H9 (cell line): Measurements from ENCODE around the gene SGTA. TPM values are rescaled to one million over a fixed set of nuclear protein-coding genes. Genes with fewer than 3 reads are reported as not detected.

Experiments used
- DNase-seq: peaks from one replicate; pipeline ENCODE4 v3.0.0-alpha.2; 2017
- H2AFZ ChIP-seq: one replicate; pipeline ENCODE4 v1.6.1; 2013; ENCODE audit warnings: mild to moderate bottlenecking, low read length, control low read depth, moderate library complexity
- H2AK5ac ChIP-seq: 2 replicates; pipeline ENCODE4 v1.6.1; 2013; ENCODE audit warnings: low read length, control low read depth, mixed read lengths; ENCODE audit not compliant: insufficient read length
- H2BK120ac ChIP-seq: one replicate; pipeline ENCODE4 v1.6.1; 2013; ENCODE audit warnings: low read depth, mild to moderate bottlenecking, low read length, control low read depth, inconsistent platforms; ENCODE audit not compliant: poor library complexity, severe bottlenecking
- H2BK12ac ChIP-seq: 2 replicates; pipeline ENCODE4 v1.6.1; 2013; ENCODE audit warnings: low read length, control low read depth, mixed read lengths, low read depth; ENCODE audit not compliant: insufficient read length
- H2BK15ac ChIP-seq: 2 replicates; pipeline ENCODE4 v1.6.1; 2013; ENCODE audit warnings: low read depth, low read length, control low read depth
- H2BK20ac ChIP-seq: one replicate; pipeline ENCODE4 v1.6.1; 2013; ENCODE audit warnings: low read depth, mild to moderate bottlenecking, low read length, control low read depth, inconsistent platforms; ENCODE audit not compliant: poor library complexity, severe bottlenecking
- H2BK5ac ChIP-seq: 2 replicates; pipeline ENCODE4 v1.6.1; 2013; ENCODE audit warnings: low read length, control low read depth, mixed read lengths; ENCODE audit not compliant: insufficient read length
- H3K14ac ChIP-seq: 2 replicates; pipeline ENCODE4 v1.6.1; 2013; ENCODE audit warnings: low read length, control low read depth; ENCODE audit not compliant: insufficient read depth
- H3K18ac ChIP-seq: 2 replicates; pipeline ENCODE4 v1.6.1; 2013; ENCODE audit warnings: low read depth, mild to moderate bottlenecking, mixed read lengths, low read length, control low read depth; ENCODE audit not compliant: insufficient read length
- H3K23ac ChIP-seq: 2 replicates; pipeline ENCODE4 v1.6.1; 2013; ENCODE audit warnings: low read length, control low read depth, mixed read lengths, low read depth; ENCODE audit not compliant: insufficient read length
- H3K23me2 ChIP-seq: 2 replicates; pipeline ENCODE4 v1.6.1; 2013; ENCODE audit warnings: low read depth, mild to moderate bottlenecking, mixed read lengths, low read length, control low read depth; ENCODE audit not compliant: insufficient read length, poor library complexity, severe bottlenecking
- H3K27ac ChIP-seq: 2 replicates; pipeline ENCODE4 v1.5.1; 2013; ENCODE audit warnings: low read length, control low read depth, mixed read lengths, low read depth; ENCODE audit not compliant: insufficient read length
- H3K27me3 ChIP-seq: 2 replicates; pipeline ENCODE4 v1.6.1; 2013; ENCODE audit warnings: low read length, control low read depth, inconsistent platforms; ENCODE audit not compliant: insufficient read depth
- H3K4ac ChIP-seq: 2 replicates; pipeline ENCODE4 v1.6.1; 2013; ENCODE audit warnings: low read depth, mild to moderate bottlenecking, control low read depth, inconsistent platforms, low read length, moderate library complexity
- H3K4me1 ChIP-seq: 2 replicates; pipeline ENCODE4 v1.6.1; 2013; ENCODE audit warnings: low read length, control low read depth, inconsistent platforms; ENCODE audit not compliant: insufficient read depth
- H3K4me2 ChIP-seq: 2 replicates; pipeline ENCODE4 v1.6.1; 2013; ENCODE audit warnings: low read length, control low read depth, mixed read lengths; ENCODE audit not compliant: insufficient read length, insufficient read depth
- H3K56ac ChIP-seq: 2 replicates; pipeline ENCODE4 v1.6.1; 2013; ENCODE audit warnings: low read depth, mild to moderate bottlenecking, mixed read lengths, low read length, control low read depth; ENCODE audit not compliant: insufficient read length
- H3K79me1 ChIP-seq: 2 replicates; pipeline ENCODE4 v1.6.1; 2013; ENCODE audit warnings: low read depth, mild to moderate bottlenecking, moderate library complexity, low read length, control low read depth, inconsistent platforms; ENCODE audit not compliant: insufficient read depth, poor library complexity, severe bottlenecking
- H3K79me2 ChIP-seq: 2 replicates; pipeline ENCODE4 v1.6.1; 2013; ENCODE audit warnings: low read length, control low read depth, inconsistent platforms; ENCODE audit not compliant: insufficient read depth
- H3K9ac ChIP-seq: 2 replicates; pipeline ENCODE4 v1.6.1; 2013; ENCODE audit warnings: low read length, control low read depth, mixed read lengths; ENCODE audit not compliant: insufficient read length; ENCODE audit errors: extremely low read depth
- H3K9me3 ChIP-seq: one replicate; pipeline ENCODE4 v1.6.1; 2013; ENCODE audit warnings: low read depth, low read length, inconsistent platforms; ENCODE audit not compliant: control insufficient read depth
- H3T11ph ChIP-seq: one replicate; pipeline ENCODE4 v1.6.1; 2013; ENCODE audit warnings: mild to moderate bottlenecking, low read length, control low read depth, inconsistent platforms
- H4K20me1 ChIP-seq: one replicate; pipeline ENCODE4 v1.6.1; 2013; ENCODE audit not compliant: control insufficient read depth, insufficient read length, insufficient read depth
- H4K5ac ChIP-seq: 2 replicates; pipeline ENCODE4 v1.6.1; 2013; ENCODE audit warnings: low read depth, mild to moderate bottlenecking, mixed read lengths, low read length, control low read depth; ENCODE audit not compliant: insufficient read length
- H4K8ac ChIP-seq: replicated peaks from 2 replicates; pipeline ENCODE4 v1.6.1; 2013; ENCODE audit warnings: low read length, control low read depth, mixed read lengths, low read depth; ENCODE audit not compliant: insufficient read length
- H4K91ac ChIP-seq: 2 replicates; pipeline ENCODE4 v1.6.1; 2013; ENCODE audit warnings: low read depth, mild to moderate bottlenecking, moderate library complexity, mixed read lengths, low read length, control low read depth; ENCODE audit not compliant: insufficient read length
- H3K27ac Mint-ChIP-seq, 3 experiments: 2 replicates in 2 of 3; 3 replicates in 1 of 3; pipeline ENCODE4 v1.8.0; 2020 to 2021; ENCODE audit warnings: mixed read lengths in 3 of 3, mild to moderate bottlenecking in 1 of 3, moderate library complexity in 1 of 3
- H3K27me3 Mint-ChIP-seq: 2 replicates; pipeline ENCODE4 v1.8.0; 2021; ENCODE audit warnings: low read depth, mild to moderate bottlenecking, moderate library complexity, mixed read lengths
- H3K36me3 Mint-ChIP-seq, 3 experiments: 2 replicates in 2 of 3; 3 replicates in 1 of 3; pipeline ENCODE4 v1.8.0; 2020 to 2021; ENCODE audit warnings: low read depth in 3 of 3, mixed read lengths in 3 of 3; ENCODE audit not compliant: insufficient read depth in 1 of 3
- H3K4me1 Mint-ChIP-seq, 2 experiments: 2 replicates each; pipeline ENCODE4 v1.8.0; 2020; ENCODE audit warnings: mixed read lengths in 2 of 2
- H3K4me3 Mint-ChIP-seq, 2 experiments: 2 replicates in 1 of 2; 3 replicates in 1 of 2; pipeline ENCODE4 v1.8.0; 2020 to 2021; ENCODE audit warnings: mild to moderate bottlenecking in 2 of 2, mixed read lengths in 2 of 2, moderate library complexity in 1 of 2
- H3K9me3 Mint-ChIP-seq, 2 experiments: 2 replicates in 1 of 2; 3 replicates in 1 of 2; pipeline ENCODE4 v1.8.0; 2020; ENCODE audit warnings: mild to moderate bottlenecking in 2 of 2, mixed read lengths in 2 of 2, moderate library complexity in 1 of 2
- WGBS: extraction: QIAGEN DNeasy Blood & Tissue Kit; methylation state at CpG from one replicate; pipeline ENCODE4 v1.1.7; 2013; ENCODE audit warnings: missing lambda C conversion rate, low lambda C conversion rate, mixed read lengths; ENCODE audit not compliant: insufficient read length; ENCODE audit errors: extremely low coverage; 5-methylcytosine and 5-hydroxymethylcytosine counted together
- total RNA-seq: library from RNA; stranded (reverse); gene quantifications from 2 replicates; pipeline ENCODE4 v1.2.1, GENCODE V29; 2021
- TF ChIP-seq, protein P1 (sequence below): fragments of 200-600 bp; sonication (generic); conservative IDR thresholded peaks from 3 replicates; pipeline ENCODE4 v1.8.0; 2021; ENCODE audit warnings: antibody characterized with exemption, mild to moderate bottlenecking

Gene SGTA
- total RNA-seq, 1 experiment from 2014 or later: 102 TPM

DNA sequence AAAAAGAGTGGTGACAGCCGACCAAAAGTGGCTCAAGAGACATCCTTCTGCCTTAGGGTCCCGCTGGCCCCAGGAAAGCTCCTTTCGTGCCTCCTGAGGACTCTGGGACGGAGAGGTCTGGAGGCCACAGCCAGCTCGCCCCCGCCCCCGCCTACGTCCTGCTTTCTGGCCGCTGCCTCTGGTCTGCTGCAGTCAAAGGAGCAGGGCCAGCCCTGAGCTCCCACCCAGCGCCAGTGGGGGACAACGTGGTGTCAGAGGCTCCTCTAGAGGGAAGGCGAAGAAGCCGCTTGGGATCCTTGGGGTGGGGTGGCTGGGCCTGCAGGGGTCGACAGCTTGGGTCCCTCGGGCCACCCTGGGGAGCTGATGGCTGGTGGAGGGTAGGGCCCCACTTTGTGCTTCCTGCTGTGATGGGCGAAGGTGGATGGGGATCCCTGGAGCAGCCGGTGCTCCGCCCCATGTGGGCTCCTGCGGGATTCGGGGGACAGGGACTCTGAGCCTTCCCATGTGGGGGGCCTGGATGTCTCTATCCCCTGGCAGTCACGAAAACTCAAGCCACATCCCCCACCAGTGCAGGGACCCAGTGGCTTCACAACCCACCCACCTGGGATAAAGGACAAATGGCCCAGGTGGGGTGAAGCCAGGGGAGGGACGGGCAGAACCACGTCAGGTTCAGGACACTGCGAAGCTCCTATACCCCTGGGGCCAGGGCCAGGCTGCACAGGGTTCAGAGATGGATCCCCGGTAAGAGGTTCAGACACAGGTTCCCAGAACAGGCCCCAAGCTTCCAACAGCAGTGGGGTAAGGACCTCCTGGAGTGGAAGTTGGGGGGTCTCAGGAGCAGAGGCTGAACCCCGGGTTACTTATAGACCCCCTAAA lies 52.9 kb downstream of the SGTA start:
- no CpG with 5 or more reads among the region's 26 CpGs for WGBS
- no peaks in the 10 kb centered on the region for H3K9me3 ChIP-seq
- TF ChIP-seq, protein P1, sequence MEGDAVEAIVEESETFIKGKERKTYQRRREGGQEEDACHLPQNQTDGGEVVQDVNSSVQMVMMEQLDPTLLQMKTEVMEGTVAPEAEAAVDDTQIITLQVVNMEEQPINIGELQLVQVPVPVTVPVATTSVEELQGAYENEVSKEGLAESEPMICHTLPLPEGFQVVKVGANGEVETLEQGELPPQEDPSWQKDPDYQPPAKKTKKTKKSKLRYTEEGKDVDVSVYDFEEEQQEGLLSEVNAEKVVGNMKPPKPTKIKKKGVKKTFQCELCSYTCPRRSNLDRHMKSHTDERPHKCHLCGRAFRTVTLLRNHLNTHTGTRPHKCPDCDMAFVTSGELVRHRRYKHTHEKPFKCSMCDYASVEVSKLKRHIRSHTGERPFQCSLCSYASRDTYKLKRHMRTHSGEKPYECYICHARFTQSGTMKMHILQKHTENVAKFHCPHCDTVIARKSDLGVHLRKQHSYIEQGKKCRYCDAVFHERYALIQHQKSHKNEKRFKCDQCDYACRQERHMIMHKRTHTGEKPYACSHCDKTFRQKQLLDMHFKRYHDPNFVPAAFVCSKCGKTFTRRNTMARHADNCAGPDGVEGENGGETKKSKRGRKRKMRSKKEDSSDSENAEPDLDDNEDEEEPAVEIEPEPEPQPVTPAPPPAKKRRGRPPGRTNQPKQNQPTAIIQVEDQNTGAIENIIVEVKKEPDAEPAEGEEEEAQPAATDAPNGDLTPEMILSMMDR: no peak

More for the DNA sequence above, 52.9 kb downstream of the SGTA start:
- Histone ChIP-seq H3K23ac (no peak overlapping the region), H3K79me1 (no peaks in the 10 kb centered on the region), H3K56ac (no peak overlapping the region), H3K4me2 (no peak overlapping the region), H3K23me2 (no peaks in the 10 kb centered on the region), H3K27ac (no peak overlapping the region), H3T11ph (no peak overlapping the region), H2BK12ac (no peak overlapping the region), H3K9ac (no peak overlapping the region), H3K4ac (no peak overlapping the region), H2BK15ac (no peak overlapping the region), H3K4me1 (no peaks in the 10 kb centered on the region; the same call in 1 of the 2 replicates), H2BK20ac (no peak overlapping the region), H2BK120ac (no peak overlapping the region), H4K5ac (no peak overlapping the region), H3K79me2 (no peaks in the 10 kb centered on the region), H3K14ac (no peak overlapping the region; the same call in 1 of the 2 replicates), H3K18ac (no peak overlapping the region), H4K8ac (no peak overlapping the region), H4K91ac (no peak overlapping the region), H2AK5ac (no peak overlapping the region), H2BK5ac (no peak overlapping the region), H3K27me3 (no peaks in the 10 kb centered on the region), H2AFZ (no peak overlapping the region), H4K20me1 (peaks cover 3% of the 10 kb centered on the region)
- peaks cover 8 to 20% (median 18%) of the 10 kb centered on the region in 3 experiments; a peak in 5 of 7 replicates for H3K36me3 Mint-ChIP-seq
- H3K4me3 Mint-ChIP-seq: no peak overlapping the region
- peaks cover 28% of the 10 kb centered on the region for H3K27me3 Mint-ChIP-seq
- DNase-seq: no peak
- H3K4me1 Mint-ChIP-seq: peaks cover 3 to 11% of the 10 kb centered on the region in 2 experiments
- no peak overlapping the region for H3K27ac Mint-ChIP-seq
- no peaks in the 10 kb centered on the region for H3K9me3 Mint-ChIP-seq
